VCaP (cell line): ENCODE results near the gene GFPT2.

Experiments used
- H3K27ac ChIP-seq: fragments of 450-650 bp; 2 replicates; pipeline ENCODE4 v1.5.1; 2017
- CTCF ChIP-seq: fragments of 450-650 bp; conservative IDR thresholded peaks from 2 replicates; pipeline ENCODE4 v1.5.1; 2017; ENCODE audit warnings: mild to moderate bottlenecking, moderate library complexity

The GFPT2 gene

DNA sequence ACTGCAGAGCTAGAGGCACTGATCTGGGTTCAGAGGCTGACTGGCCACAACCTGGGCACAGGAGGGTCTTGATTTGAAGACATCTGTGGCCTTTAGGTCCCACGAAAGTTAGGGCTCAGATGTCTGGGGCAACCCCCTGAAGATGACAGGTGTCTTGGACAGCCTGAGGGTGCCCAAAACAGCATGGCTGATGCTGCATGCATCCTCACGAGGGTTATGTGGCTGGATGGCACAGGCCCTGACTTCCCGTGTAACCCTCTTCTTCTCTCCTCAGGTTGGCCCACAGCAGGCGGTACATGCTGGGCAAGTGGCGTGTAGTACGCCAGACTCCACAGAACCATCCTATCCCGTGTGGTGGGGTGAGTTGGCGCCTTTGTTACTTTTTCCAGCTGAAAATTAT lies 29.8 kb upstream of the GFPT2 start:
- no peak overlapping the region for H3K27ac ChIP-seq
- TF ChIP-seq CTCF: no peak

DNA sequence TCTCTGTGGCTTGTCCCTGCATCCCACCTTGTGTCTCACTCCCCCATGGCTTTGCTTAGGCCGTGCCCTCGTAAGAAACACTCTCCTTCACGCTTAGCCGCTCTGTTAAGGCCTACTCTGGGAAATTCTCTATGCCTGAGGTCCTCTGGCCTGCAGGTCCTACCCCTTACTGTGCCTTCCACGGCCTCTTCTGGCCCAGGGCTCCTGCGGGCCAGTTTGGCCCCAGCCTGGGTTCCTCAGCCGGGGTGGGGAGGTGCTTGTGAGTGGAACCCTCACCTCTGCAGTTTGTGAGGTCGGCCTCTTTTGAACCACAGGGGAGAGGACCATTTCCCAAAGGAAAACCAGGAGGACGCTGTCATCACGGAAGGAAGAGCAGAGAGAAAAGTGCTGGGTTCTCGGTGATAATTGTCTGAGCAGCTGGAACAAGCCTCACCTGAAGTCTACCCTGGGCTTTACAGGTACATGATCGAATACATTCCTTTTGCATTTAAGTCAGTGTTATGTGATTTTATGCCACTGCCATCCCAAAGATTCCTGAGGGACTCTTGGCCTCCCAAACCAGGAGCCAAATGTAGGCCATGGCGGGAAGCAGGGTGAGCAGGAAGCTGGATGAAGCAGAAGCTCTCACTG lies 28.8 kb upstream of the GFPT2 start:
- no peak for TF ChIP-seq CTCF
- no peak overlapping the region for H3K27ac ChIP-seq

- TF ChIP-seq CTCF: no peak
Measured at GRCh38 chr5:180381428-180381827, 28.3 kb upstream of the GFPT2 start.

DNA sequence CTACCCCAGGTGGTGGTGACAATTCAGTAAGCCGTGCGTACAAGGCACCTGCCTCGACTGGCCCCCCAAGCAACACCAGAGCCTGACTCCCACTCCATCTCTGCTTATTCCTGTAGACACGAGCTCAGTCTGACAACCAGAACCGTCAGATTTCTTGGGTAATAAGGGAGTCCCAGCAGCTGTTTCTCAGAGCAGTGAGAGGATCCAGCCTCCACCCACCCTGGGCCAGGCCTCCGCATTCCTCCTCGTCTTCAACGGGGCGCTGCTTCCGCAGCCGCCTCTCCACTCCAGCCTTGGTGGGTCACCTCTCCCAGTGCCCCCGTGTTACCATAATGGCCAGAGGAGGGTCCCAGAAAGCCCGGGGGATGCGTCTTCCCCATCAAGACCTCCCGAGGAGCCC lies 27.7 kb upstream of the GFPT2 start:
- no peak for TF ChIP-seq CTCF
- H3K27ac ChIP-seq: no peak overlapping the region

More at GRCh38 chr5:180381428-180381827, 28.3 kb upstream of the GFPT2 start:
- H3K27ac ChIP-seq: no peak overlapping the region

DNA sequence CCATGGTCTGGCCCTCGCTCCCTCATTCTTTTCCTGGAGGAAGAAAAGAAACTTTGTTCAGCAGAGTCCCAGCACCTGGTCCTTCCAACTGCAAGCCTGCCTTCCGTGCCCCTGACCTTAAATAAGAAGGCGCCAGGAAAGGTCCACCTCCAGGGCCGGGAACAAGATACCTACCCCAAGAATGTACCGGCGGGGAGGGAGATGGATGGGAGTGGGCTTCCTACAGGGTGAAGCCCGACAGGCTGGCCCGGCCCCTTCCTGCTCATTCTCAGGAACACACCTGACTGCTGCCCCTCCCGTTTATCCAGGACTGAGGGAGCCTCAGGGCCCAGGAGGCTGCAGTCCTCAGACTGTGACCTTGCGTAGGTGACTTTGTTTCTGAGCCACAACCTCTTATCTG lies 27.3 kb upstream of the GFPT2 start:
- TF ChIP-seq CTCF: no peak
- H3K27ac ChIP-seq: no peak overlapping the region

- no peak overlapping the region for H3K27ac ChIP-seq
- no peak for TF ChIP-seq CTCF
Measured at GRCh38 chr5:180379355-180380070, 26.4 kb upstream of the GFPT2 start.

DNA sequence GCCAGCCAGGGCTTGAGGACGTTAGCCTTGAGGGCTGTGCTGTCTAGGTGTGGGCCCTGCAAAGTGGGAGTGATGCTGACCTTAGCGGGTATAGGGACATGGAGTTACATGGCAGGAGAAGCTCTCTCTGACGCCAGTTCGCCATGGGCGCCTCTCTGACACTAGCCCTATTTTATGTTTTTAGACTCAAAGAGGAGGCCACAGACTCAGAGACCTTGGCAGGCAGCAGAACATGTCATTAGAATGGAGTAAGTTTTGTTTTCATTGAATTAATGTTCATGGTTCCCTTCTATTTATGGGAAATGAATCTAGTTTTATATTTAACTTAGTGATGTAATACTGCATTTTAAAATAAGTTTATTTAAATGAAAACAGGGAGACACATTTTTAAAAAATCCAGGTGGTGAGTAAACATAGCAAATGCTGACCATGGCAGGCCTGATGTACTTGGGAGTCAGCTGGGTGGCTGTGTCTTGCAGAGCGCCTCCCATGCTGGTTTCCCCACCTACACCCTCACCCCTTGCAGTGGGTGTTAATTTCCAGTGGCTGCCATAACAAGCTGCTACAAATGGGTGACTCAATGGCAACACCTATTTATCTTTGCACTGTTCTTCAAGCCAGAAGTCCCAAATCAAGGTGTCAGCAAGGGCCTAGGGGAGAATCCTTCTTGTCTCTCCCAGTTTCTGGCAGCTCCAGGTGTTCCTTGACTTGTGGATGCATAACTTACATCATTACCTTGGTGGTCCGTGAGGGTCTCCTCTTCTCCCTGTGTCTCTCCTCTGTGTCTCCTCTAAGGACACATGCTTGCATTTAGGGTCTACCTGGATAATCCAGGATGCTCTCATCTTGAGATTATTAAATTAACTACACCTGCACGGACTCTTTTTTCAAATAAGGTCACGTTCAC lies 25.6 kb upstream of the GFPT2 start:
- no peak overlapping the region for H3K27ac ChIP-seq
- no peak for TF ChIP-seq CTCF
